HL-60 (cell line): ENCODE results near the gene ZMYM3.

Experiments used
- CTCF ChIP-seq: IDR thresholded peaks from one replicate; pipeline ENCODE4 v1.5.1; 2011; ENCODE audit warnings: low read length, control low read depth, inconsistent platforms; ENCODE audit not compliant: insufficient read depth
- GABPA ChIP-seq: IDR thresholded peaks from 2 replicates; pipeline ENCODE4 v1.6.1; 2012; ENCODE audit warnings: low read depth

- TF ChIP-seq CTCF (no peak), GABPA (no peak)
Measured at GRCh38 chrX:71301195-71301924, 47.4 kb upstream of the ZMYM3 start, which contains the start of gene ITGB1BP2.
